Brain microvascular endothelial cell (primary cell): Measurements from ENCODE around the gene MUC2.

Source experiments
- DNase-seq: peaks from one replicate; pipeline ENCODE4 v3.0.0-alpha.2; 2020
- H3K27ac ChIP-seq: fragments of 250-450 bp; sonication (Bioruptor Pico); 2 replicates; pipeline ENCODE4 v1.5.1; 2020; ENCODE audit warnings: mild to moderate bottlenecking, moderate library complexity
- H3K27me3 ChIP-seq: fragments of 250-450 bp; sonication (Bioruptor Pico); replicated peaks from 2 replicates; pipeline ENCODE4 v1.5.1; 2020; ENCODE audit warnings: mild to moderate bottlenecking
- H3K36me3 ChIP-seq: fragments of 250-450 bp; sonication (Bioruptor Pico); replicated peaks from 2 replicates; pipeline ENCODE4 v1.5.1; 2020; ENCODE audit warnings: mild to moderate bottlenecking
- H3K4me3 ChIP-seq: 2 replicates; pipeline ENCODE4 v1.5.1; 2011; ENCODE audit warnings: low read depth, mild to moderate bottlenecking, control low read depth, low read length, moderate library complexity
- CTCF ChIP-seq: IDR thresholded peaks from 2 replicates; pipeline ENCODE4 v1.5.1; 2011; ENCODE audit warnings: low read depth, mild to moderate bottlenecking, moderate library complexity, low read length, control low read depth, inconsistent platforms; ENCODE audit errors: missing control alignments
- in situ Hi-C: cut with HindIII; loops from 2 replicates; pipeline ENCODE4 v1.10.0; 2017; ENCODE audit warnings: low sequenced_read_pairs, low pct_ligation_motif_present

Gene MUC2

DNA sequence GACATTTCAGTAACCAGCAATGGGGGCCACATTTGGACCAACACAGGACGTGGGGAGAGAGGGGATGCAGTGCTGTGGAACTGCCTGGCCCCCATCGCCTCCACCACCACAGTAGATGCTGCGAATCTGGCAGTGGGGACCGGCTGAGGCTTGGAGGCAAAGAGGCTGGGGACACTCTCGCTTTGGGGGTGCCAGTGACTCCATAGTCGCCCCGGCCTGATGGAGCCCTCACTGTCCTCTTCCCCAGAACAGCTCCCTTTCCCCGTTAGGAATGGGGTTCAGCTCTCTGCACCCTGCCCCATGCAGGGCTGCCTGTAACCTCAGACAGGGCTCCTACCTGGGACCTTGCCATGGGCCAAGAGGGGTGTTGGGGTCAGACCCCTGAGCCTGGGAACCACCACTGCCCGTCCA, 1.8 kb upstream of the MUC2 start:
- TF ChIP-seq CTCF: no peak
- Histone ChIP-seq H3K27me3 (no peaks in the 10 kb centered on the region), H3K4me3 (no peak overlapping the region), H3K27ac (no peak overlapping the region), H3K36me3 (no peaks in the 10 kb centered on the region)
- no peak for DNase-seq
- in situ Hi-C loops: no loop called here

- Histone ChIP-seq H3K27ac (no peak overlapping the region), H3K4me3 (no peak overlapping the region), H3K36me3 (no peaks in the 10 kb centered on the region), H3K27me3 (no peaks in the 10 kb centered on the region)
- DNase-seq: peak; percentile 17
- in situ Hi-C loops: no loop called here
- TF ChIP-seq CTCF: no peak
Measured at GRCh38 chr11:1073261-1073724, 1.4 kb upstream of the MUC2 start.

GRCh38 chr11:1073851-1074243, 827 bp upstream of the MUC2 start:
- Histone ChIP-seq H3K27ac (no peak overlapping the region), H3K27me3 (no peaks in the 10 kb centered on the region), H3K36me3 (no peaks in the 10 kb centered on the region), H3K4me3 (no peak overlapping the region)
- no peak for TF ChIP-seq CTCF
- no peak for DNase-seq
- in situ Hi-C loops: no loop called here

DNA sequence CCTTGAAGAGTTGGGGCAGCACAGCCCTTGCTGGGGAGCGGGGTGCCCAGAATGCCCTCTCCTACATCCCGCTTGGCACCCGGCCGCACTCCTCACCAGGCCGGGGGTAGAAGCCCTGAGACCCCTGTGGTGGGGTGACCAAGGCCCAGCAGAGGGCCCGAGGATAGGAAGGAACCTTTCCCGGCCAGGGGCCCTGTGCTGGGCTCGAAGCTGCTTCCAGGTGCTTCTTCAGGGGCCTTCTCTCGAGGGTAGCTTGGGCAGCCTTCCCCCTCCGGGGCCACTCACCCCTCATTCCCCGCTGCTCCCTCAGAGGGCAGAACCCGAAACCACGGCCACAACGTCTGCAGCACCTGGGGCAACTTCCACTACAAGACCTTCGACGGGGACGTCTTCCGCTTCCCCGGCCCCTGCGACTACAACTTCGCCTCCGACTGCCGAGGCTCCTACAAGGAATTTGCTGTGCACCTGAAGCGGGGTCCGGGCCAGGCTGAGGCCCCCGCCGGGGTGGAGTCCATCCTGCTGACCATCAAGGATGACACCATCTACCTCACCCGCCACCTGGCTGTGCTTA, 752 bp downstream of the MUC2 start:
- Histone ChIP-seq H3K27ac (no peak overlapping the region), H3K4me3 (no peak overlapping the region), H3K27me3 (no peaks in the 10 kb centered on the region), H3K36me3 (no peaks in the 10 kb centered on the region)
- in situ Hi-C loops: no loop called here
- no peak for TF ChIP-seq CTCF
- no peak for DNase-seq

- H3K27me3 ChIP-seq: no peaks in the 10 kb centered on the region
- H3K4me3 ChIP-seq: no peak overlapping the region
- in situ Hi-C loops: no loop called here
- H3K36me3 ChIP-seq: no peaks in the 10 kb centered on the region
- H3K27ac ChIP-seq: no peak overlapping the region
- TF ChIP-seq CTCF: no peak
- no peak for DNase-seq
Measured at GRCh38 chr11:1076061-1076665, 1.5 kb downstream of the MUC2 start.

DNA sequence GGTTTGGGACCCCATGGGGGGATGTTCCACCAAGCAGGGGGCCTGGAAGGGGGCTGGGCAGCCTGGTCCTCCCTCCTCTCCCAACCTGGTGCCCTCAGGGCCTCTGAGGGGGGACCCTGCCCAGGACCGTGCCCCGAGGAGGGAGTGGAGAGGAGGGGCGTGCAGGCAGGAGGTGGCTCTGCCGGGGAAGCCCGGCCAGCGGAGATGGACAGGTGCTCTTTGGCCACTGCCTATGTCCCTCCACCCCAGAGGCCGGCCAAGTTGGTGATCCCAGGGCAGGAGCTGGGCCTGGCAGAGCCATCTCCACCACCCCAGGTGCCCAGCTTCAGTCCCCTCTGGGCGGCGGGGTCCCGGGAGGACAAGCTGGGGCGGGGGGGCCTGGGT, 2.4 kb downstream of the MUC2 start:
- H3K4me3 ChIP-seq: no peak overlapping the region
- TF ChIP-seq CTCF: no peak
- in situ Hi-C loops: no loop called here
- H3K27me3 ChIP-seq: no peaks in the 10 kb centered on the region
- H3K36me3 ChIP-seq: no peaks in the 10 kb centered on the region
- no peak for DNase-seq
- H3K27ac ChIP-seq: no peak overlapping the region
